Upper lobe of left lung (tissue), 6 donors: ENCODE results near the gene HAUS8. TPM values are rescaled to one million over a fixed set of nuclear protein-coding genes. Genes with fewer than 3 reads are reported as not detected.
A peak's percentile ranks its signal among the peaks of the same experiment; 100 is the strongest.

Experiments used
- ATAC-seq, 2 donors: fragments of 200-7000 bp; cut with Tn5 transposase; one replicate each; pipeline ENCODE4 v1.9.1; 2022; ENCODE audit warnings: mild to moderate bottlenecking in 2 of 2, moderate library complexity in 2 of 2; ENCODE audit not compliant: low FRiP score in 2 of 2
- DNase-seq, 2 donors: peaks; one replicate each; pipeline ENCODE4 v3.0.0-alpha.2; 2019 to 2020
- H3K27ac ChIP-seq, 4 donors: fragments of 200-600 bp; sonication (generic); one replicate each; pipeline ENCODE4 v1.5.1; 2016 to 2019
- H3K27me3 ChIP-seq, 4 donors: fragments of 200-600 bp; sonication (generic); one replicate each; pipeline ENCODE4 v1.5.1; 2017 to 2019
- H3K36me3 ChIP-seq, 4 donors: fragments of 200-600 bp; sonication (generic); one replicate each; pipeline ENCODE4 v1.5.1; 2016 to 2019
- H3K4me1 ChIP-seq, 4 donors: fragments of 200-600 bp; sonication (generic); one replicate each; pipeline ENCODE4 v1.5.1; 2018 to 2019
- H3K4me3 ChIP-seq, 4 donors: fragments of 200-600 bp; sonication (generic); one replicate each; pipeline ENCODE4 v1.5.1; 2017 to 2019; ENCODE audit warnings: mild to moderate bottlenecking in 2 of 4, moderate library complexity in 1 of 4
- H3K9me3 ChIP-seq, 4 donors: fragments of 200-600 bp; sonication (generic); one replicate each; pipeline ENCODE4 v1.5.1; 2018 to 2019
- EP300 ChIP-seq, 4 donors: sonication (generic); formaldehyde crosslinking; IDR thresholded peaks; one replicate each; pipeline ENCODE4 v1.5.1; 2017; ENCODE audit warnings: antibody characterized with exemption in 4 of 4, control low read depth in 2 of 4
- POLR2A ChIP-seq, 4 donors: fragments of 450-650 bp; IDR thresholded peaks; one replicate each; pipeline ENCODE4 v1.5.1; 2016 to 2017; ENCODE audit warnings: antibody characterized with exemption in 4 of 4, mild to moderate bottlenecking in 2 of 4
- POLR2AphosphoS5 ChIP-seq, 2 donors: sonication (generic); formaldehyde crosslinking; IDR thresholded peaks; one replicate each; pipeline ENCODE4 v1.5.1; 2017; ENCODE audit warnings: antibody characterized with exemption in 2 of 2
- WGBS, 2 donors: methylation state at CpG; one replicate each; pipeline ENCODE4 v1.1.5; 2017 to 2018; 5-methylcytosine and 5-hydroxymethylcytosine counted together
- total RNA-seq, 6 donors: library from RNA; depleted of rRNA in 4 of 6; stranded (reverse); fragments of >200 nt in 4 of 6; gene quantifications; one replicate each; pipeline versions ENCODE4 v1.1.0 to v1.2.1, GENCODE V29; 2016 to 2021
- TF ChIP-seq, protein P1 (sequence below), 6 experiments: fragments of 450-650 bp in 4 of 6; fragments of 200-600 bp in 2 of 6; sonication (generic) in 2 of 6; IDR thresholded peaks; one replicate each; pipeline ENCODE4 v1.5.1; 2016 to 2019; ENCODE audit warnings: antibody characterized with exemption in 6 of 6
- donor health status: DM: no; HTN: no; CAD: no; lungs with moderate emphysema.
- donor health status: DM: no; HTN: yes; CAD: no; lungs with severe emphysema.

The HAUS8 gene
- total RNA-seq, 6 donors from 2014 or later: 4.9 to 21.0 (median 8.7) TPM

DNA sequence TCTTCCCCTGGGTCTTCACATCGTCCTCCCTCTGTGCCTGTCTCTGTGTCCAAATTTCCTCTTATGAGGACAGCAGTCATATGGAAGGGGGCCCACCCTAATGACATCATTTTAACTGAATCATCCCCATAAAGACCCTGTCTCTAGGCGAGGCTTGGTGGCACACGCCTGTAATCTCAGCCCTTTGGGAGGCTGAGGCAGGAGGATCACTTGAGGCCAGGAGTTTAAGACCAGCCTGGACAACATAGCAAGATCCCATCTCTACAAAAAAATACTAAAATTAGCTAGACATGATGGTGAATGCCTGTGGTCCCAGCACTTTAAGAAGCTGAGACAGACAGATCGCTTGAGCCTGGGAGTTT is 5.2 kb upstream of the HAUS8 start:
- TF ChIP-seq EP300 (IDR thresholded peaks at IDR 0.05) (no peak), POLR2AphosphoS5 (IDR thresholded peaks at IDR 0.05) (no peak)
- Histone ChIP-seq H3K27me3 (no peaks in the 10 kb centered on the region), H3K36me3 (no peaks in the 10 kb centered on the region), H3K27ac (peak overlapping the region; percentile 59 to 88 (median 82)), H3K4me1 (peaks cover 38 to 50% (median 41%) of the 10 kb centered on the region in 4 donors), H3K9me3 (no peaks in the 10 kb centered on the region), H3K4me3 (peak overlapping the region in 1 of 4 donors; percentile 29)
- WGBS, 2 donors: 77 to 79% methylated on average over 4 of the region's 4 CpGs
- DNase-seq (no peak), ATAC-seq (no peak)

DNA sequence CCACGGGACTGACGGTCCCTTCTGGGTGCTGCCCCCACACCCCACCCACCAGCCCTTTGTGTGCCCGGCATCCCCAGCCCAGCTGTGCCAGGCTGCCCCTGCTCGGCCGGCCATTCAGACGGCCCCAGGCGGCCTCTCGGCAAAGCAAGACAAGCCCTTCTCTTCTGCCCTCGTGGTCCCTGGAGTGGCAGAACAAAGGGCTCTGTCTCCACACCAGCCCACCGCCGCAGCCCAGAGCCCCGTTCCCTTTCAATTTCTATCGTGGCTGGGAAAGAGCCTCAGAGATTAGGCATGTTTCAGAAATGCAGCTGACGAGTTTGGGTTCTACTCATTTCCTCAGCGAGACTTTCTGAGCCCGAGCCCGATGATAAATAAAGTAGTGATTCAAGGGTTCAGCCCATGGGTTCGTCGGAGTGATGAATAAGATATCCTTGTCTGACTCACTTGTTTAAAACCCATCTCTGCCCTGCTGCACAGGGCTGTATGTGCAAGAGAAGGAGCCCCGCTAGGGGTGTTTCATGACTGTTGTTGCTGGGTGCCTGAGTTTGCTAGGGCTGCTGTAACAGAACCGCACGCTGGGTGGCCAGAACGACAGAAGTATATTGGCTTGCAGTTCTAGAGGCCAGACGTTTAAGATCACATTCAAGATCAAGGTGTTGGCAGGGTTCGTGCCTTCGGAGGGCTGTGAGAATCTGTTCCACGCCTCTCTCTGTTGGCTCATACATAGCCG is 4.6 kb upstream of the HAUS8 start:
- DNase-seq (peak; percentile 53 to 73), ATAC-seq (peak; percentile 31 to 71)
- no peaks in the 10 kb centered on the region for H3K27me3 ChIP-seq
- peak overlapping the region; percentile 80 to 88 (median 82) for H3K27ac ChIP-seq
- no peaks in the 10 kb centered on the region for H3K36me3 ChIP-seq
- no peaks in the 10 kb centered on the region for H3K9me3 ChIP-seq
- H3K4me1 ChIP-seq: peaks cover 38 to 50% (median 41%) of the 10 kb centered on the region in 4 donors
- TF ChIP-seq POLR2AphosphoS5 (IDR thresholded peaks at IDR 0.05) (peak; percentile 43 to 45), POLR2A (IDR thresholded peaks at IDR 0.05) (no peak)
- TF ChIP-seq, protein P1, sequence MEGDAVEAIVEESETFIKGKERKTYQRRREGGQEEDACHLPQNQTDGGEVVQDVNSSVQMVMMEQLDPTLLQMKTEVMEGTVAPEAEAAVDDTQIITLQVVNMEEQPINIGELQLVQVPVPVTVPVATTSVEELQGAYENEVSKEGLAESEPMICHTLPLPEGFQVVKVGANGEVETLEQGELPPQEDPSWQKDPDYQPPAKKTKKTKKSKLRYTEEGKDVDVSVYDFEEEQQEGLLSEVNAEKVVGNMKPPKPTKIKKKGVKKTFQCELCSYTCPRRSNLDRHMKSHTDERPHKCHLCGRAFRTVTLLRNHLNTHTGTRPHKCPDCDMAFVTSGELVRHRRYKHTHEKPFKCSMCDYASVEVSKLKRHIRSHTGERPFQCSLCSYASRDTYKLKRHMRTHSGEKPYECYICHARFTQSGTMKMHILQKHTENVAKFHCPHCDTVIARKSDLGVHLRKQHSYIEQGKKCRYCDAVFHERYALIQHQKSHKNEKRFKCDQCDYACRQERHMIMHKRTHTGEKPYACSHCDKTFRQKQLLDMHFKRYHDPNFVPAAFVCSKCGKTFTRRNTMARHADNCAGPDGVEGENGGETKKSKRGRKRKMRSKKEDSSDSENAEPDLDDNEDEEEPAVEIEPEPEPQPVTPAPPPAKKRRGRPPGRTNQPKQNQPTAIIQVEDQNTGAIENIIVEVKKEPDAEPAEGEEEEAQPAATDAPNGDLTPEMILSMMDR (IDR thresholded peaks at IDR 0.05): peak in 5 of 6 experiments; percentile 36 to 73 (median 53)
- WGBS, 2 donors: 45 to 57% methylated on average over 21 to 28 of the region's 28 CpGs
- peak overlapping the region in 3 of 4 donors; percentile 4 to 29 (median 25) for H3K4me3 ChIP-seq

DNA sequence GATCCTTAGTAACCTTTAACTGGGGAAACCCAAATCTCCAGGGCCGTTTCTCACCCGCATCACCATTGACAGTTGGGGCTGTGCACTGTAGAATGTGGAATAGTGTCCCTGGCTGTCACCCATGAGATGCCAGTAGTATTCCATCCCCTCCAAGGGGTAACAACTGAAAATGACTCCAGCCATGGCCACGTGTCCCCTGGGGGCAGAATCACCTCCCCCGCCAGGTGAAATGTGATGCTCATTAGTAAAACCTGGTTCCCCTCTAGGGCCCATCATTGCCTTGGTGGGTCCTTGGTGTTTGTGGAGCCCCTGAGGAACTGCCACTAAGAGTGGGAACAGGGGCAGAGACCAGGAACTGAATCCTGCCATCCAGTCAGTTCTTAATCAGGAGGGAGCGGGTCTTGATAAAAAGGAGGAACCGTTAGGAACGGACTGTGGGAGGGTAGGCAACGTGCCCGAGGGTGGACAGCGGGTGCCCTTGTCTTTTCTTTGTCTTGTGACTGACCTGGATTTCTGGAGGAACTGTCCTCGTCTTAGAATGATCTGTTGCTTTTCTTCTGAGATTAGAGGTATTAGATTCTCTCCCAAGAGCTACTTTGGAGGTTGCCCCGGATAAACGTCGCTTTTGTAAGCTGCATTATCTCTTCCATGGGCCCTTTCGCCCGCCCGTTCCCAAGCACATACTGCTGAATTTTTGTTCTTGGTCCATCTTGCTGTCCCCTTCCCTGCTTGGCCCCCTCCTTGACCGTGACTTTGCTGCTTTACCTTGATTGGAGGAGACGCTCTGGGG is 3.9 kb upstream of the HAUS8 start:
- Histone ChIP-seq H3K36me3 (no peaks in the 10 kb centered on the region), H3K4me3 (peak overlapping the region in 3 of 4 donors; percentile 4 to 29 (median 25)), H3K9me3 (no peaks in the 10 kb centered on the region), H3K4me1 (peaks cover 44 to 56% (median 47%) of the 10 kb centered on the region in 4 donors), H3K27ac (peak overlapping the region; percentile 80 to 88 (median 82)), H3K27me3 (no peaks in the 10 kb centered on the region)
- DNase-seq: peak in 1 of 2 donors; percentile 31
- ATAC-seq: no peak
- TF ChIP-seq POLR2A (IDR thresholded peaks at IDR 0.05): no peak
- TF ChIP-seq, protein P1 (IDR thresholded peaks at IDR 0.05): no peak
- no peak for TF ChIP-seq POLR2AphosphoS5 (IDR thresholded peaks at IDR 0.05)
- no peak for TF ChIP-seq EP300 (IDR thresholded peaks at IDR 0.05)
- WGBS, 2 donors: 66 to 78% methylated on average over 17 to 19 of the region's 19 CpGs

DNA sequence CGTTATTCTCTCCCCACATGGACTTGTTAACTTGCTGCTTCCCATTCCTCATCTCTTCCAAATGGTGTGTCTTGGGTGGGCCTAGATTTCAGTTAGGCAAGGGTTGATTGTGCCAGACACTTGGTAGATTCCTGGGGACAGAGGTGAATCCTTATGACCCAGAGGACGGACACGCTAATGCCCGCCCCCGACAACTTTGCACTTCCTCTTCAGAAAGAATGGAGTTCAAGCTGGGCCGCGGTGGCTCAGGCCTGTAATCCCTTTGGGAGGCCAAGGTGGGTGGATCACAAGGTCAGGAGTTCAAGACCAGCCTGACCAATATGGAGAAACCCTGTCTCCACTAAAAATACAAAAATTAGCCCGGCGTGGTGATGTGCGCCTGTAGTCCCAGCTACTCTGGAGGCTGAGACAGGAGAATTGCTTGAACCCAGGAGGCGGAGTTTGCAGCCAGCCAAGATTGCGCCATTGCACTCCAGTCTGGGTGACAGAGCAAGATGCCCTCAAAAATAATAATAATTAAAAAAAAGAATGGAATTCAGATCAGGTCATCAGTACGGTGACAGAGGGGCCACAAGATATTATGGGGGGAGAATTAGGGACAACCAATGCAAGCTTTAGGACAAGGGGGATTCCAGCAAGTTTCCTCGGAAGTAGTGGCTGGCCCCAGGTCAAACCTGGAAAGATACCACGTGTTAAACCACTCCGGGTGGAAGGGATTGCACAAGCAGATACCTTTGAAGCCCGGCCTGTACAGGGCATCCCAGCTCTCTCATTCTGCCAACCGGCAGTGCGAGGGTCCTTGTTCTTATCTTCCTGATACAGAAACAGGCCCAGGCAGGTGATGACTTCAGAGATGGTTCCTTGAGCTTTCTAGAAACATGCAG is 3.0 kb upstream of the HAUS8 start:
- no peaks in the 10 kb centered on the region for H3K27me3 ChIP-seq
- peaks cover 46 to 63% (median 51%) of the 10 kb centered on the region in 4 donors for H3K4me1 ChIP-seq
- peak overlapping the region; percentile 8 to 84 (median 80) for H3K27ac ChIP-seq
- no peaks in the 10 kb centered on the region for H3K36me3 ChIP-seq
- 67 to 83% methylated on average over 18 to 19 of the region's 19 CpGs for WGBS, 2 donors
- no peaks in the 10 kb centered on the region for H3K9me3 ChIP-seq
- no peak overlapping the region for H3K4me3 ChIP-seq
- DNase-seq (peak in 1 of 2 donors; percentile 59), ATAC-seq (no peak)
- TF ChIP-seq POLR2A (IDR thresholded peaks at IDR 0.05) (no peak), EP300 (IDR thresholded peaks at IDR 0.05) (no peak)

DNA sequence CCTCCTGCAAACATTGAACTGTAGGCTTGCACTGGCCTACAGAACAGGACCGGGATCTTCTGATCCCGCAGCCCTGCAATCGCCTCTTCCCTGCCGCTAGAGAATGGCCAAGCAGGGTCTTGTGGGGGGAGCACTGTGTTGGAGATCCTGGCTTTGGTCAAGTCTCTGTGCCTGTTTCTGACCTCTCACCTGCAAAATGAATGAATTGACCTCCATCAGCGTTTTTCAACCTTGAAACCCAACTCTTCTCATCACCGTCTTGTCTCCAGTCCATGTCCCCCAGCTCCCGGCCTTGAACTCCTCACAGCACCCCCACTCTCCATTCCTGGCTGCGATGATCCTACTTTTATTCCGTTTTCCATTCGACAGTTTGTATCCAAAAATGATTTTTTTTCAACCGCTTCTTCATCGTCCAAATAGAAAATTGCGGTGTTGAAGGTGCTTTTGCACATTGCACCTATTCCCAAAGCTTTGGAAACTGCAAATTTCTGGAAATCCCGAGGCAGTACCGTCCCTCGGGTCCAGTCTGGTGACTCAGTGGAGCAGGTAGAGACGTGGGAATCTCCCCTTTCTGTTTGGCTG is 2.3 kb upstream of the HAUS8 start:
- ATAC-seq: no peak
- Histone ChIP-seq H3K9me3 (no peaks in the 10 kb centered on the region), H3K36me3 (no peaks in the 10 kb centered on the region), H3K4me1 (peaks cover 46 to 65% (median 51%) of the 10 kb centered on the region in 4 donors), H3K27me3 (no peaks in the 10 kb centered on the region), H3K27ac (peak overlapping the region in 1 of 4 donors; percentile 93), H3K4me3 (peak overlapping the region in 3 of 4 donors; percentile 67 to 94 (median 92))
- TF ChIP-seq POLR2A (IDR thresholded peaks at IDR 0.05): no peak
- TF ChIP-seq EP300 (IDR thresholded peaks at IDR 0.05): no peak
- TF ChIP-seq, protein P1 (IDR thresholded peaks at IDR 0.05): no peak
- TF ChIP-seq POLR2AphosphoS5 (IDR thresholded peaks at IDR 0.05): no peak
- no peak for DNase-seq
- WGBS, 2 donors: 89 to 92% methylated on average over 17 of the region's 17 CpGs
